Left colon (tissue), 2 donors: ENCODE data around the gene BLVRA. TPM values are rescaled to one million over a fixed set of nuclear protein-coding genes. Genes with fewer than 3 reads are reported as not detected.
"Not testable (repeated sequence)": the region's sequence is repeated elsewhere in the genome, so short reads cannot be mapped to it uniquely, and the experiment has no call there.

Source experiments
- ATAC-seq: fragments of 200-7000 bp; cut with Tn5 transposase; one replicate; pipeline ENCODE4 v1.9.1; 2020; ENCODE audit warnings: mild to moderate bottlenecking, moderate library complexity
- DNase-seq, 2 donors: peaks; one replicate each; pipeline ENCODE4 v3.0.0-alpha.2; 2020
- intact Hi-C, 2 donors: fragments of 100-400 bp; cut with DNase I in 1 of 2; cut with micrococcal nuclease in 1 of 2; formaldehyde crosslinking; loops; one replicate each; pipeline versions ENCODE4 v1.11.2 to v1.14.0; 2022; cut with DNase I, micrococcal nuclease
- total RNA-seq, 2 donors: library from RNA; stranded (reverse); fragmentation: NEBNext Ultra II Directional; extraction: Animal tissue kit (Norgen Biotek cat#: 25700); gene quantifications; one replicate each; pipeline ENCODE4 v1.2.1, GENCODE V29; 2021
- donor health status: DM: no; HTN: no; CAD: no.
- donor health status: DM: yes; HTN: yes; CAD: no.

BLVRA gene
- total RNA-seq, 2 donors from 2014 or later, result 2.9 to 18.0 TPM

- peak in 1 of 2 donors; percentile 57 for DNase-seq
- intact Hi-C loops, result no loop called here
- ATAC-seq, result no peak
These were observed 5.7 kb downstream of the BLVRA start for GRCh38 chr7:43764039-43764761.

- intact Hi-C loops, result no loop called here
- no peak for ATAC-seq
- no peak for DNase-seq
These were observed 6.5 kb downstream of the BLVRA start for GRCh38 chr7:43764807-43765491.

GRCh38 chr7:43766564-43766963 is 8.1 kb downstream of the BLVRA start:
- no peak for ATAC-seq
- intact Hi-C loops, result no loop called here
- no peak for DNase-seq

GRCh38 chr7:43767311-43767710 is 8.8 kb downstream of the BLVRA start:
- ATAC-seq (no peak), DNase-seq (no peak)
- intact Hi-C loops, result no loop called here

GRCh38 chr7:43768201-43768886 is 9.9 kb downstream of the BLVRA start:
- intact Hi-C loops, result no loop called here
- DNase-seq (no peak), ATAC-seq (no peak)

- intact Hi-C loops, result no loop called here
- no peak for ATAC-seq
- DNase-seq, result no peak
These were observed 10.4 kb downstream of the BLVRA start for GRCh38 chr7:43768887-43769272.

- intact Hi-C loops, result no loop called here
- no peak for DNase-seq
- ATAC-seq, result no peak
These were observed 10.8 kb downstream of the BLVRA start for GRCh38 chr7:43769281-43769680.

- no peak for DNase-seq
- no peak for ATAC-seq
- intact Hi-C loops, result no loop called here
These were observed 11.4 kb downstream of the BLVRA start for GRCh38 chr7:43769791-43770465.

- no peak for DNase-seq
- intact Hi-C loops, result no loop called here
- ATAC-seq, result no peak
These were observed 12.6 kb downstream of the BLVRA start for GRCh38 chr7:43771128-43771527.

- DNase-seq (no peak), ATAC-seq (no peak)
- intact Hi-C loops, result no loop called here
These were observed 13.1 kb downstream of the BLVRA start for GRCh38 chr7:43771573-43771972.

- intact Hi-C loops, DNase-seq, ATAC-seq: not testable (repeated sequence)
These were observed 14.8 kb downstream of the BLVRA start for GRCh38 chr7:43773268-43773667.

- DNase-seq, ATAC-seq, intact Hi-C loops: not testable (repeated sequence)
These were observed 16.8 kb downstream of the BLVRA start for GRCh38 chr7:43775255-43775654.

- ATAC-seq, intact Hi-C loops: not testable (repeated sequence)
- DNase-seq, result peak; percentile 14
These were observed 20.0 kb downstream of the BLVRA start for GRCh38 chr7:43778293-43779044.

GRCh38 chr7:43779045-43779812 is 20.7 kb downstream of the BLVRA start:
- peak in 1 of 2 donors; percentile 16 for DNase-seq
- ATAC-seq, result no peak
- intact Hi-C loops, result no loop called here

- intact Hi-C loops, result no loop called here
- peak; percentile 62 for ATAC-seq
- peak in 1 of 2 donors; percentile 11 for DNase-seq
These were observed 23.5 kb downstream of the BLVRA start for GRCh38 chr7:43781726-43782607.

GRCh38 chr7:43782768-43783555 is 24.5 kb downstream of the BLVRA start:
- intact Hi-C loops, result no loop called here
- DNase-seq (no peak), ATAC-seq (no peak)
